Measurements from ENCODE around the gene SLIT3.

The SLIT3 gene

GRCh38 chr5:168674893-168675482 is 626.0 kb downstream of the SLIT3 start:
- no peak for DNase-seq
- H3K9me3 ChIP-seq, result no peaks in the 10 kb centered on the region; the same call in 1 of the 2 replicates
- no peak overlapping the region for H3K4me3 ChIP-seq (ENCODE audit: low read depth, low read length)
- H3K4me1 ChIP-seq, result peaks cover 4% of the 10 kb centered on the region
- H3K27me3 ChIP-seq, result no peaks in the 10 kb centered on the region
- H3K36me3 ChIP-seq, result peaks cover 98% of the 10 kb centered on the region
- no peak for TF ChIP-seq CTCF (IDR thresholded peaks at IDR 0.05; ENCODE audit: low read depth, low read length)

GRCh38 chr5:168672888-168673287 is 628.1 kb downstream of the SLIT3 start:
- Histone ChIP-seq H3K36me3 (peaks cover 98% of the 10 kb centered on the region), H3K9me3 (no peaks in the 10 kb centered on the region), H3K4me1 (no peaks in the 10 kb centered on the region), H3K4me3 (ENCODE audit: low read depth, low read length) (no peak overlapping the region), H3K27me3 (no peaks in the 10 kb centered on the region)
- TF ChIP-seq CTCF (IDR thresholded peaks at IDR 0.05; ENCODE audit: low read depth, low read length), result no peak
- DNase-seq, result no peak

GRCh38 chr5:168672016-168672415 is 628.9 kb downstream of the SLIT3 start:
- TF ChIP-seq CTCF (IDR thresholded peaks at IDR 0.05; ENCODE audit: low read depth, low read length), result no peak
- no peaks in the 10 kb centered on the region for H3K4me1 ChIP-seq
- no peaks in the 10 kb centered on the region for H3K27me3 ChIP-seq
- H3K4me3 ChIP-seq (ENCODE audit: low read depth, low read length), result no peak overlapping the region
- H3K36me3 ChIP-seq, result peaks cover 98% of the 10 kb centered on the region
- no peak for DNase-seq
- no peaks in the 10 kb centered on the region for H3K9me3 ChIP-seq

GRCh38 chr5:168670881-168671575 is 629.9 kb downstream of the SLIT3 start:
- H3K9me3 ChIP-seq, result no peaks in the 10 kb centered on the region
- peak; percentile 24 for DNase-seq
- TF ChIP-seq CTCF (IDR thresholded peaks at IDR 0.05; ENCODE audit: low read depth, low read length), result no peak
- peaks cover 98% of the 10 kb centered on the region for H3K36me3 ChIP-seq
- no peaks in the 10 kb centered on the region for H3K27me3 ChIP-seq
- H3K4me3 ChIP-seq (ENCODE audit: low read depth, low read length), result no peak overlapping the region
- no peaks in the 10 kb centered on the region for H3K4me1 ChIP-seq

- H3K27me3 ChIP-seq, result no peaks in the 10 kb centered on the region
- peaks cover 98% of the 10 kb centered on the region for H3K36me3 ChIP-seq
- no peak for DNase-seq
- TF ChIP-seq CTCF (IDR thresholded peaks at IDR 0.05; ENCODE audit: low read depth, low read length), result no peak
- H3K9me3 ChIP-seq, result no peaks in the 10 kb centered on the region
- H3K4me3 ChIP-seq (ENCODE audit: low read depth, low read length), result no peak overlapping the region
- no peaks in the 10 kb centered on the region for H3K4me1 ChIP-seq
Measured at GRCh38 chr5:168669668-168670378, 631.1 kb downstream of the SLIT3 start.

GRCh38 chr5:168669156-168669555 is 631.8 kb downstream of the SLIT3 start:
- no peak overlapping the region for H3K4me3 ChIP-seq (ENCODE audit: low read depth, low read length)
- H3K27me3 ChIP-seq, result no peaks in the 10 kb centered on the region
- no peaks in the 10 kb centered on the region for H3K4me1 ChIP-seq
- H3K36me3 ChIP-seq, result peaks cover 100% of the 10 kb centered on the region
- TF ChIP-seq CTCF (IDR thresholded peaks at IDR 0.05; ENCODE audit: low read depth, low read length), result no peak
- H3K9me3 ChIP-seq, result no peaks in the 10 kb centered on the region
- no peak for DNase-seq

Data from BE2C (cell line).